Ascending aorta (tissue), 2 donors: ENCODE data around the gene NRP2. TPM values are rescaled to one million over a fixed set of nuclear protein-coding genes. Genes with fewer than 3 reads are reported as not detected.

Experiments used
- DNase-seq, 2 donors: peaks; one replicate each; pipeline ENCODE4 v3.0.0-alpha.2; 2019; ENCODE audit warnings: low spot score in 2 of 2
- H3K27ac ChIP-seq, 2 donors: fragments of 200-600 bp; sonication (generic); one replicate each; pipeline ENCODE4 v1.5.1; 2016 to 2017; ENCODE audit warnings: mild to moderate bottlenecking in 1 of 2
- H3K27me3 ChIP-seq: fragments of 200-600 bp; sonication (generic); one replicate; pipeline ENCODE4 v1.5.1; 2017
- H3K36me3 ChIP-seq, 2 donors: fragments of 200-600 bp; sonication (generic); one replicate each; pipeline ENCODE4 v1.5.1; 2016
- H3K4me1 ChIP-seq, 2 donors: fragments of 200-600 bp; sonication (generic); one replicate each; pipeline ENCODE4 v1.5.1; 2016 to 2017; ENCODE audit warnings: mild to moderate bottlenecking in 1 of 2
- H3K4me3 ChIP-seq, 2 donors: fragments of 200-600 bp; sonication (generic); one replicate each; pipeline ENCODE4 v1.5.1; 2016 to 2017; ENCODE audit warnings: mild to moderate bottlenecking in 1 of 2
- H3K9me3 ChIP-seq, 2 donors: fragments of 200-600 bp; sonication (generic); one replicate each; pipeline ENCODE4 v1.5.1; 2016
- intact Hi-C: fragments of 100-400 bp; cut with DNase I; formaldehyde crosslinking; loops from one replicate; pipeline ENCODE4 v1.15.1; 2023
- total RNA-seq: library from RNA; depleted of rRNA; stranded (reverse); fragments of >200 nt; gene quantifications from one replicate; pipeline ENCODE4 v1.1.0, GENCODE V29; 2016
- TF ChIP-seq, protein P1 (sequence below), 3 experiments: fragments of 200-600 bp in 2 of 3; fragments of 450-650 bp in 1 of 3; sonication (generic) in 2 of 3; IDR thresholded peaks; one replicate each; pipeline ENCODE4 v1.5.1; 2016 to 2019; ENCODE audit warnings: antibody characterized with exemption in 3 of 3, mild to moderate bottlenecking in 1 of 3, moderate library complexity in 1 of 3

Gene NRP2
- total RNA-seq, 1 donor from 2014 or later, result 39.7 TPM

DNA sequence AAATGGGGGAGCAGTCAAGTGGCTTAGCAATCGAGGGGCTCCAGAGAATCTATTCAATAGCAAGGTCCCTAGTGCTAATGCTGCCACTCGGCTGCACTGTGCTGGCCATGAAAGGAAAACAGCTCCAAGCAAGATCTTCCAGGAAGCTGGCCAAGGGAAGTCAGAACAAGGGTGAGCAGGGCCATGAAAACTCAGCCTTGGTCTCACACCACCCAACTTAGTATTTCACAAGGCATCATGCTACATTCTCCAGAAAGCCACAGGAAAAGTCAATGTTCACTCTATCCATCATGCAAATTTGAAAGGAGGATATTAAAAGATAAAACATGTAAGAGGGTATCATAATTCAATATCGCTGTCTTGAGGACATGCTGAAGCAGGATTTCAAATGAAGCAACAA lies 35.7 kb downstream of the NRP2 start:
- intact Hi-C loops, result no loop called here
- Histone ChIP-seq H3K27me3 (no peaks in the 10 kb centered on the region), H3K36me3 (peaks cover 0 to 2% of the 10 kb centered on the region in 2 donors), H3K4me3 (no peak overlapping the region), H3K4me1 (no peaks in the 10 kb centered on the region), H3K9me3 (no peaks in the 10 kb centered on the region), H3K27ac (no peak overlapping the region)
- no peak for DNase-seq
- TF ChIP-seq, protein P1, sequence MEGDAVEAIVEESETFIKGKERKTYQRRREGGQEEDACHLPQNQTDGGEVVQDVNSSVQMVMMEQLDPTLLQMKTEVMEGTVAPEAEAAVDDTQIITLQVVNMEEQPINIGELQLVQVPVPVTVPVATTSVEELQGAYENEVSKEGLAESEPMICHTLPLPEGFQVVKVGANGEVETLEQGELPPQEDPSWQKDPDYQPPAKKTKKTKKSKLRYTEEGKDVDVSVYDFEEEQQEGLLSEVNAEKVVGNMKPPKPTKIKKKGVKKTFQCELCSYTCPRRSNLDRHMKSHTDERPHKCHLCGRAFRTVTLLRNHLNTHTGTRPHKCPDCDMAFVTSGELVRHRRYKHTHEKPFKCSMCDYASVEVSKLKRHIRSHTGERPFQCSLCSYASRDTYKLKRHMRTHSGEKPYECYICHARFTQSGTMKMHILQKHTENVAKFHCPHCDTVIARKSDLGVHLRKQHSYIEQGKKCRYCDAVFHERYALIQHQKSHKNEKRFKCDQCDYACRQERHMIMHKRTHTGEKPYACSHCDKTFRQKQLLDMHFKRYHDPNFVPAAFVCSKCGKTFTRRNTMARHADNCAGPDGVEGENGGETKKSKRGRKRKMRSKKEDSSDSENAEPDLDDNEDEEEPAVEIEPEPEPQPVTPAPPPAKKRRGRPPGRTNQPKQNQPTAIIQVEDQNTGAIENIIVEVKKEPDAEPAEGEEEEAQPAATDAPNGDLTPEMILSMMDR (IDR thresholded peaks at IDR 0.05), result no peak

DNA sequence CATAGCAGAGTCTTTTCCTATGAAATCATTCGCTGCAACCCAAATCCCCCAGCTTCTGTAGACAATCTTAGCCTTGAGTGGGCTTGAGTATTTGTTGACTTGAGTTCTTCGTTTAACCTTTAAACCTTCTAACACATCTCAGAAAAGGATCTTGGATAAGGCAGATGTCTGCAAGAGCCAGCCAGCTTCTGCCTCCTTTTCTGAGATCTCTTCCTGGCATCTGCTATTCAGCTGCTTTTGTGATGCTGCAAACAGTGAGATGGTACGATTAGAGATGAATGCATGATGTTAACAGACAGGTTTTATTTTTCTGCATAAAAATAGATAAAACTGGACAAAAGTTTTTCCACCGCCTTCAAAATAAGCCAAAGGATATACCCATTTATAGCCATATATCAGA lies 37.5 kb downstream of the NRP2 start:
- H3K4me1 ChIP-seq, result no peaks in the 10 kb centered on the region
- H3K4me3 ChIP-seq, result no peak overlapping the region
- H3K27me3 ChIP-seq, result no peaks in the 10 kb centered on the region
- no peak for DNase-seq
- H3K27ac ChIP-seq, result no peak overlapping the region
- TF ChIP-seq, protein P1 (IDR thresholded peaks at IDR 0.05), result no peak
- peaks cover 0 to 6% of the 10 kb centered on the region in 2 donors for H3K36me3 ChIP-seq
- no peaks in the 10 kb centered on the region for H3K9me3 ChIP-seq
- intact Hi-C loops, result no loop called here

DNA sequence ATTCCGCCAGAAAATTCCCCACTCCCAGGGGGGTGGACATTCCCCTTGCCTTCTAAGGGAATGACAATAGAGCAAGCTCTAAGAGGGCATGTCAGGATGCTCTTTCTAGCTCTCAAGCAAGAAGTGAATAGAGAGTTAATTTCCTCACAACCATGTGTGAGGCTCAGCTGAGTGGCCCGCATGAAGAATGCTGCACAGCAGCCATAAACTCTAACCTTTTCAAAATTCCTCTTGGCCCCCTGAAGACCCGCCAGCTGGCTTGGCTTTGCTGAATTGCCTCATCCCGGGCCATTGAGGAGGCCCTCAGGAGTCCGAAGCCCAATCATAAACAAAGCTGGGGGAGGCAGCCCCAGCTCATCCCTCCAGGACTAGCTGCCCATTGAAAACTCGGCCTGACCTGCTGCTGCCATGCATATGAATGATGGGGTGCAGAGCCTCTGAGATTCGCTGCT lies 38.2 kb downstream of the NRP2 start:
- Histone ChIP-seq H3K9me3 (no peaks in the 10 kb centered on the region), H3K4me3 (no peak overlapping the region), H3K36me3 (peaks cover 0 to 6% of the 10 kb centered on the region in 2 donors), H3K27ac (no peak overlapping the region), H3K27me3 (no peaks in the 10 kb centered on the region), H3K4me1 (no peaks in the 10 kb centered on the region)
- DNase-seq, result no peak
- intact Hi-C loops, result no loop called here
- TF ChIP-seq, protein P1 (IDR thresholded peaks at IDR 0.05), result no peak

DNA sequence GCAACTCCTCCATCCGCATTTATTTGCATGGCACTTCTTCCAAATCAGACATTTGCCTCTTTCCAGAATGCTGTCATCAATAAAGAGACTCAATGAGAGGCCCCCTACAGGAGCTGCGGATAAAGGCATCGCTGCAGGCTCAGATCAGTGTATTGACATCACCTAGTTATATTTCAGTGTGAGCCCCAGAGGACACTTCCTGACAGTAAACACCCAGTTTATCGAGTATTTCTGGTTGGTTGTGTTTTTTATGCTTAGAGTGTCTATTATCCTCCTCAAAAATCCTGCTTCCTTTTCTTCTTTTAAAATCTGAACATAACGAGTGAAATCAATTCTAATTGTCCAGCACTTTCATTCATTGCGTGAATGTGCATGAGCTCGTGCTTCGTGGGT lies 38.8 kb downstream of the NRP2 start:
- no peaks in the 10 kb centered on the region for H3K9me3 ChIP-seq
- H3K4me3 ChIP-seq, result no peak overlapping the region
- no peaks in the 10 kb centered on the region for H3K27me3 ChIP-seq
- no peaks in the 10 kb centered on the region for H3K4me1 ChIP-seq
- H3K27ac ChIP-seq, result no peak overlapping the region
- no peak for DNase-seq
- intact Hi-C loops, result no loop called here
- H3K36me3 ChIP-seq, result peaks cover 5 to 6% of the 10 kb centered on the region in 2 donors
- TF ChIP-seq, protein P1 (IDR thresholded peaks at IDR 0.05), result no peak

DNA sequence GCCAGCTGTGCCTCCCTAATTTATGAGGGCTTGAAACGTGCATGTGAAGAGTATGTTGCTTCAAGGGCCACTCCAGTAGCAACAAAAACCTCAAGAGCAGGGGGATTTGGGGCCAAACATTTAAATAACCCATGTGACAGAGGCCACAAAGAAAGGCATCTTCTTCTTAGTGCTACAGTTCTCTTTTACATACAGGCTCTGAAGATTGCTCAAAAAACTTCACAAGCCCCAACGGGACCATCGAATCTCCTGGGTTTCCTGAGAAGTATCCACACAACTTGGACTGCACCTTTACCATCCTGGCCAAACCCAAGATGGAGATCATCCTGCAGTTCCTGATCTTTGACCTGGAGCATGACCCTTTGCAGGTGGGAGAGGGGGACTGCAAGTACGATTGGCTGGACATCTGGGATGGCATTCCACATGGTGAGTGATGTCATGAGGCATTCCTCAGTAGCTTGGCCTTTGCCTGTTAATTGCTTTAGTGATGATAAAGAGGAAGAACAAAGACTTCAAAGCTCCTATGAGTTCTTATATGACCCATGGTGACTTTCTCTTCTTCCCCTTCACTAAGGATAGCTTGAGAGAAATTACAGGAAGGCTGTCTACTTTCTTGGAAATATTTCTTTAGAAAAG lies 40.1 kb downstream of the NRP2 start:
- H3K27ac ChIP-seq, result no peak overlapping the region
- intact Hi-C loops, result no loop called here
- no peaks in the 10 kb centered on the region for H3K27me3 ChIP-seq
- no peak overlapping the region for H3K4me3 ChIP-seq
- H3K9me3 ChIP-seq, result no peaks in the 10 kb centered on the region
- TF ChIP-seq, protein P1 (IDR thresholded peaks at IDR 0.05), result no peak
- no peak for DNase-seq
- H3K4me1 ChIP-seq, result no peaks in the 10 kb centered on the region
- H3K36me3 ChIP-seq, result peaks cover 7 to 14% of the 10 kb centered on the region in 2 donors

DNA sequence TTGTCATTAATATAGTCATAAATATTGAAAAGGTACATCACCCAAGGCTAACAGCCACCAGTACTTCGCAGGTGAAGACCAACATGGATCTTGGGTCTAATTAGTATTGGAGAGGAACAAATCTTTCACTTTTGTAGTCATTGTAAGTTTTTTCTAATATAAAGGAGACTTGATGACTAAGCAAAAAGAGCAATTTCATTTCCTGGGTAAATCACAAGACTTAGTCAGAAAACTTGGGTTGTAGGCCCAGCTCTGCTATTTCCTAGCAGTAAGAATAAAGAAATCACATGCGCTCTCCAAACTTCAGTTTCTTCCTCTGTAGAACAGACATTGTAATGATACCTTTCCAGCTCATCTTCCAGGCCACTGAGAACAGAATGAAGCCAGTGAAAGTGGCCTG lies 40.9 kb downstream of the NRP2 start:
- no peaks in the 10 kb centered on the region for H3K9me3 ChIP-seq
- no peak overlapping the region for H3K27ac ChIP-seq
- H3K36me3 ChIP-seq, result peaks cover 7 to 18% of the 10 kb centered on the region in 2 donors
- no peaks in the 10 kb centered on the region for H3K27me3 ChIP-seq
- DNase-seq, result no peak
- intact Hi-C loops, result no loop called here
- TF ChIP-seq, protein P1 (IDR thresholded peaks at IDR 0.05), result no peak
- no peak overlapping the region for H3K4me3 ChIP-seq
- no peaks in the 10 kb centered on the region for H3K4me1 ChIP-seq
